ENCODE data around the gene RAB12. TPM values are rescaled to one million over a fixed set of nuclear protein-coding genes. Genes with fewer than 3 reads are reported as not detected.

The RAB12 gene
- total RNA-seq, 1 experiment from 2014 or later, result 51.3 TPM

- H3K27me3 Mint-ChIP-seq (ENCODE audit: low read depth), result no peaks in the 10 kb centered on the region
- H3K9me3 Mint-ChIP-seq, result no peaks in the 10 kb centered on the region
- H3K14ac ChIP-seq (ENCODE audit: insufficient read depth, low read length), result no peak overlapping the region
- H4K8ac ChIP-seq (replicated peaks; ENCODE audit: insufficient read length, low read depth, low read length), result no peak overlapping the region
- H4K91ac ChIP-seq (ENCODE audit: insufficient read length, low read depth, low read length), result no peak overlapping the region
- H3K79me1 ChIP-seq (ENCODE audit: insufficient read depth, low read depth, low read length, poor library complexity, severe bottlenecking), result no peaks in the 10 kb centered on the region
- no peak overlapping the region for H4K5ac ChIP-seq (ENCODE audit: insufficient read length, low read depth, low read length)
- H3K23ac ChIP-seq (ENCODE audit: insufficient read length, low read depth, low read length), result no peak overlapping the region
- H3K9me3 ChIP-seq (ENCODE audit: control insufficient read depth, low read depth, low read length), result no peaks in the 10 kb centered on the region
- DNase-seq, result no peak
- H3K18ac ChIP-seq (ENCODE audit: insufficient read length, low read depth, low read length), result no peak overlapping the region
- peaks cover 41 to 44% of the 10 kb centered on the region in 2 experiments for H3K4me1 Mint-ChIP-seq
- no peak overlapping the region for H2BK20ac ChIP-seq (ENCODE audit: low read depth, low read length, poor library complexity, severe bottlenecking)
- H3K27ac Mint-ChIP-seq, result peak overlapping the region in 2 of 3 experiments; percentile 53 to 76; a peak in 4 of 7 replicates
- H2AK5ac ChIP-seq (ENCODE audit: insufficient read length, low read length), result no peak overlapping the region
- H2BK12ac ChIP-seq (ENCODE audit: insufficient read length, low read depth, low read length), result no peak overlapping the region
- no peak overlapping the region for H2AFZ ChIP-seq (ENCODE audit: low read length)
- H2BK15ac ChIP-seq (ENCODE audit: low read depth, low read length), result no peak overlapping the region
- no peak overlapping the region for H3K27ac ChIP-seq (ENCODE audit: insufficient read length, low read depth, low read length)
- no peaks in the 10 kb centered on the region for H4K20me1 ChIP-seq (ENCODE audit: control insufficient read depth, insufficient read depth, insufficient read length)
- H3K9ac ChIP-seq (ENCODE audit: extremely low read depth, insufficient read length, low read length), result no peak overlapping the region
- no peak overlapping the region for H2BK5ac ChIP-seq (ENCODE audit: insufficient read length, low read length)
- H3K4me2 ChIP-seq (ENCODE audit: insufficient read depth, insufficient read length, low read length), result no peak overlapping the region
- no peaks in the 10 kb centered on the region for H3K27me3 ChIP-seq (ENCODE audit: insufficient read depth, low read length)
- TF ChIP-seq CTCF (conservative IDR thresholded peaks at IDR 0.05), result no peak
- no peak overlapping the region for H3K56ac ChIP-seq (ENCODE audit: insufficient read length, low read depth, low read length)
- no peak overlapping the region for H3K4ac ChIP-seq (ENCODE audit: low read depth, low read length)
- H3K79me2 ChIP-seq (ENCODE audit: insufficient read depth, low read length), result no peaks in the 10 kb centered on the region
- H3K4me1 ChIP-seq (ENCODE audit: insufficient read depth, low read length), result peaks cover 10% of the 10 kb centered on the region; the same call in 1 of the 2 replicates
- H3K23me2 ChIP-seq (ENCODE audit: insufficient read length, low read depth, low read length, poor library complexity, severe bottlenecking), result no peaks in the 10 kb centered on the region
- H3T11ph ChIP-seq (ENCODE audit: low read length), result no peak overlapping the region
- no peaks in the 10 kb centered on the region for H3K36me3 Mint-ChIP-seq (ENCODE audit: insufficient read depth in 1 of 3, low read depth in 3 of 3)
- no peak overlapping the region for H2BK120ac ChIP-seq (ENCODE audit: low read depth, low read length, poor library complexity, severe bottlenecking)
- H3K4me3 Mint-ChIP-seq, result no peak overlapping the region
- no CpG with 5 or more reads among the region's 8 CpGs for WGBS (ENCODE audit: extremely low coverage, insufficient read length, low lambda C conversion rate)
These were observed 79.1 kb downstream of the RAB12 start for GRCh38 chr18:8688216-8688800.
